Naive thymus-derived CD4-positive, alpha-beta T cell (primary cell): Measurements from ENCODE around the gene NUDT3. TPM values are rescaled to one million over a fixed set of nuclear protein-coding genes. Genes with fewer than 3 reads are reported as not detected.

Experiments used
- ATAC-seq: fragments of 150-1000 bp; cut with Tn5 transposase; 2 replicates; pipeline ENCODE4 v1.10.0; 2021; ENCODE audit warnings: mild to moderate bottlenecking, moderate library complexity
- CTCF ChIA-PET: fragments of 350-600 bp; sonication (Branson Sonifier 250); formaldehyde crosslinking; loops from one replicate; lab custom pipeline; 2021; ENCODE audit warnings: antibody characterized with exemption; lab: Charles Lee
- POLR2A ChIA-PET: fragments of 350-600 bp; sonication (Branson Sonifier 250); formaldehyde crosslinking; loops from one replicate; lab custom pipeline; 2021; ENCODE audit warnings: antibody characterized with exemption, inconsistent platforms; lab: Charles Lee
- DNase-seq, 9 donors: peaks; one replicate each; pipeline versions ENCODE4 v3.0.0 to v3.0.0-alpha.2; 2020 to 2022; ENCODE audit warnings: mixed read lengths in 1 of 9
- H3K27ac ChIP-seq: one replicate; pipeline ENCODE4 v1.7.0; 2013; ENCODE audit warnings: mild to moderate bottlenecking, low read depth, low read length, moderate library complexity
- H3K27me3 ChIP-seq, 2 donors: one replicate each; pipeline ENCODE4 v1.7.0; 2013; ENCODE audit warnings: low read length in 2 of 2, mild to moderate bottlenecking in 2 of 2, moderate library complexity in 2 of 2; ENCODE audit not compliant: control insufficient read depth in 2 of 2, insufficient read depth in 2 of 2
- H3K36me3 ChIP-seq, 3 experiments: 1 replicate in 2 of 3; 2 replicates in 1 of 3; pipeline ENCODE4 v1.7.0; 2013; ENCODE audit warnings: low read length in 3 of 3, mild to moderate bottlenecking in 3 of 3, moderate library complexity in 1 of 3; ENCODE audit not compliant: insufficient read depth in 3 of 3, control insufficient read depth in 2 of 3
- H3K4me1 ChIP-seq, 2 donors: one replicate each; pipeline ENCODE4 v1.7.0; 2013; ENCODE audit warnings: low read length in 2 of 2, mild to moderate bottlenecking in 2 of 2, moderate library complexity in 1 of 2; ENCODE audit not compliant: control insufficient read depth in 2 of 2, insufficient read depth in 2 of 2
- H3K4me3 ChIP-seq: 2 replicates; pipeline ENCODE4 v1.7.0; 2013; ENCODE audit warnings: mild to moderate bottlenecking, low read length
- H3K9me3 ChIP-seq, 3 experiments: 1 replicate in 2 of 3; 2 replicates in 1 of 3; pipeline ENCODE4 v1.7.0; 2013; ENCODE audit warnings: low read length in 3 of 3; ENCODE audit not compliant: control insufficient read depth in 2 of 3
- H3K27ac Mint-ChIP-seq, 9 donors: one replicate each; pipeline ENCODE4 v1.8.0; 2020 to 2022; ENCODE audit warnings: mixed read lengths in 9 of 9, mild to moderate bottlenecking in 8 of 9, moderate library complexity in 5 of 9, inconsistent platforms in 2 of 9
- H3K27me3 Mint-ChIP-seq, 5 donors: one replicate each; pipeline ENCODE4 v1.8.0; 2021 to 2022; ENCODE audit warnings: mixed read lengths in 5 of 5, mild to moderate bottlenecking in 1 of 5
- H3K36me3 Mint-ChIP-seq, 5 donors: one replicate each; pipeline ENCODE4 v1.8.0; 2020 to 2022; ENCODE audit warnings: mixed read lengths in 5 of 5, mild to moderate bottlenecking in 3 of 5, inconsistent platforms in 1 of 5
- H3K4me1 Mint-ChIP-seq, 7 donors: one replicate each; pipeline ENCODE4 v1.8.0; 2020 to 2022; ENCODE audit warnings: mixed read lengths in 7 of 7, mild to moderate bottlenecking in 3 of 7, inconsistent platforms in 1 of 7
- H3K4me3 Mint-ChIP-seq, 10 donors: one replicate each; pipeline ENCODE4 v1.8.0; 2020 to 2022; ENCODE audit warnings: mild to moderate bottlenecking in 10 of 10, mixed read lengths in 10 of 10, moderate library complexity in 6 of 10, inconsistent platforms in 2 of 10
- H3K9me3 Mint-ChIP-seq, 11 donors: one replicate each; pipeline ENCODE4 v1.8.0; 2020 to 2022; ENCODE audit warnings: mixed read lengths in 11 of 11, mild to moderate bottlenecking in 4 of 11, inconsistent platforms in 1 of 11, moderate library complexity in 1 of 11
- intact Hi-C, 2 donors: fragments of 100-400 bp; cut with micrococcal nuclease; formaldehyde crosslinking; loops; one replicate each; pipeline ENCODE4 v1.15.1; 2023
- polyA plus RNA-seq, 2 donors: library from polyadenylated mRNA; unstranded; fragments of 300-500 nt; fragmentation: Illumina TruSeq; gene quantifications; one replicate each; pipeline ENCODE4 v1.2.3, GENCODE V29; 2021
- total RNA-seq, 6 experiments: library from RNA in 5 of 6; stranded (reverse) in 5 of 6; gene quantifications; 1 replicate in 5 of 6; 2 replicates in 1 of 6; pipeline ENCODE4 v1.2.3 and lab custom pipeline; 2021 to 2026

Gene NUDT3
- total and polyA plus RNA-seq, 7 experiments from 2014 or later: 10.4 to 29.7 (median 23.4) TPM

- ChIA-PET CTCF (no interaction called here), POLR2A (no interaction called here)
- ATAC-seq (no peak), DNase-seq (no peak)
- peaks cover 0 to 27% (median 19%) of the 10 kb centered on the region in 5 donors for H3K36me3 Mint-ChIP-seq
- intact Hi-C loops: no loop called here
- H3K4me3 Mint-ChIP-seq: no peak overlapping the region
- H3K27ac Mint-ChIP-seq: peak overlapping the region in 2 of 9 donors; percentile 20 to 33
- H3K27me3 ChIP-seq: no peaks in the 10 kb centered on the region
- H3K4me3 ChIP-seq: no peak overlapping the region
- no peaks in the 10 kb centered on the region for H3K4me1 ChIP-seq
- peaks cover 0 to 25% (median 9%) of the 10 kb centered on the region in 7 donors for H3K4me1 Mint-ChIP-seq
- no peaks in the 10 kb centered on the region for H3K27me3 Mint-ChIP-seq
- H3K36me3 ChIP-seq: peaks cover 0 to 4% (median 0%) of the 10 kb centered on the region in 3 experiments
- no peak overlapping the region for H3K27ac ChIP-seq
- no peaks in the 10 kb centered on the region for H3K9me3 ChIP-seq
- H3K9me3 Mint-ChIP-seq: no peaks in the 10 kb centered on the region
Observed at GRCh38 chr6:34278833-34279232, 113.6 kb downstream of the NUDT3 start.

GRCh38 chr6:34277763-34278112, 114.7 kb downstream of the NUDT3 start:
- H3K36me3 Mint-ChIP-seq: peaks cover 0 to 25% (median 18%) of the 10 kb centered on the region in 5 donors
- H3K4me1 ChIP-seq: no peaks in the 10 kb centered on the region
- peaks cover 0 to 25% (median 9%) of the 10 kb centered on the region in 7 donors for H3K4me1 Mint-ChIP-seq
- intact Hi-C loops: no loop called here
- no peak for DNase-seq
- no peak overlapping the region for H3K4me3 Mint-ChIP-seq
- no peak for ATAC-seq
- H3K9me3 Mint-ChIP-seq: no peaks in the 10 kb centered on the region
- no peak overlapping the region for H3K27ac ChIP-seq
- H3K27me3 Mint-ChIP-seq: no peaks in the 10 kb centered on the region
- CTCF ChIA-PET: no interaction called here
- H3K9me3 ChIP-seq: no peaks in the 10 kb centered on the region
- POLR2A ChIA-PET: no interaction called here
- H3K36me3 ChIP-seq: peaks cover 0 to 4% (median 0%) of the 10 kb centered on the region in 3 experiments
- H3K27ac Mint-ChIP-seq: no peak overlapping the region
- H3K27me3 ChIP-seq: no peaks in the 10 kb centered on the region
- H3K4me3 ChIP-seq: no peak overlapping the region

GRCh38 chr6:34276881-34277762, 115.3 kb downstream of the NUDT3 start:
- Histone ChIP-seq H3K9me3 (no peaks in the 10 kb centered on the region), H3K27me3 (no peaks in the 10 kb centered on the region), H3K36me3 (peaks cover 0 to 2% (median 0%) of the 10 kb centered on the region in 3 experiments), H3K27ac (no peak overlapping the region), H3K4me1 (no peaks in the 10 kb centered on the region), H3K4me3 (no peak overlapping the region)
- DNase-seq (no peak), ATAC-seq (no peak)
- peaks cover 0 to 25% (median 9%) of the 10 kb centered on the region in 7 donors for H3K4me1 Mint-ChIP-seq
- peaks cover 0 to 21% (median 15%) of the 10 kb centered on the region in 5 donors for H3K36me3 Mint-ChIP-seq
- ChIA-PET POLR2A (no interaction called here), CTCF (no interaction called here)
- H3K9me3 Mint-ChIP-seq: no peaks in the 10 kb centered on the region
- H3K27ac Mint-ChIP-seq: peak overlapping the region in 1 of 9 donors; percentile 14
- H3K4me3 Mint-ChIP-seq: no peak overlapping the region
- no peaks in the 10 kb centered on the region for H3K27me3 Mint-ChIP-seq
- intact Hi-C loops: no loop called here

GRCh38 chr6:34276191-34276590, 116.3 kb downstream of the NUDT3 start:
- Histone ChIP-seq H3K9me3 (no peaks in the 10 kb centered on the region), H3K36me3 (no peaks in the 10 kb centered on the region), H3K27ac (no peak overlapping the region), H3K4me1 (no peaks in the 10 kb centered on the region), H3K4me3 (no peak overlapping the region), H3K27me3 (no peaks in the 10 kb centered on the region)
- Mint-ChIP-seq H3K4me3 (no peak overlapping the region), H3K27me3 (no peaks in the 10 kb centered on the region), H3K36me3 (peaks cover 0 to 18% (median 15%) of the 10 kb centered on the region in 5 donors), H3K4me1 (peaks cover 0 to 25% (median 8%) of the 10 kb centered on the region in 7 donors), H3K9me3 (no peaks in the 10 kb centered on the region), H3K27ac (peak overlapping the region in 4 of 9 donors; percentile 11 to 28 (median 14))
- intact Hi-C loops: no loop called here
- ATAC-seq: no peak
- ChIA-PET POLR2A (no interaction called here), CTCF (no interaction called here)
- DNase-seq: no peak

- H3K36me3 ChIP-seq: no peaks in the 10 kb centered on the region
- H3K27ac ChIP-seq: no peak overlapping the region
- no peak for ATAC-seq
- no peaks in the 10 kb centered on the region for H3K27me3 ChIP-seq
- DNase-seq: no peak
- ChIA-PET CTCF (no interaction called here), POLR2A (no interaction called here)
- Mint-ChIP-seq H3K27ac (peak overlapping the region in 2 of 9 donors; percentile 9 to 43), H3K36me3 (peaks cover 0 to 13% (median 7%) of the 10 kb centered on the region in 5 donors), H3K9me3 (no peaks in the 10 kb centered on the region), H3K4me1 (peaks cover 0 to 25% (median 8%) of the 10 kb centered on the region in 7 donors), H3K27me3 (no peaks in the 10 kb centered on the region), H3K4me3 (no peak overlapping the region)
- intact Hi-C loops: no loop called here
- no peaks in the 10 kb centered on the region for H3K9me3 ChIP-seq
- H3K4me3 ChIP-seq: no peak overlapping the region
- no peaks in the 10 kb centered on the region for H3K4me1 ChIP-seq
Observed at GRCh38 chr6:34275128-34275804, 117.2 kb downstream of the NUDT3 start.

GRCh38 chr6:34274129-34274528, 118.3 kb downstream of the NUDT3 start:
- Mint-ChIP-seq H3K9me3 (no peaks in the 10 kb centered on the region), H3K36me3 (peaks cover 0 to 3% (median under 1%) of the 10 kb centered on the region in 5 donors), H3K27ac (peak overlapping the region in 1 of 9 donors; percentile 22), H3K4me3 (no peak overlapping the region), H3K27me3 (no peaks in the 10 kb centered on the region), H3K4me1 (peaks cover 0 to 19% (median 3%) of the 10 kb centered on the region in 7 donors)
- CTCF ChIA-PET: no interaction called here
- ATAC-seq: no peak
- no peaks in the 10 kb centered on the region for H3K9me3 ChIP-seq
- H3K27ac ChIP-seq: no peak overlapping the region
- POLR2A ChIA-PET: no interaction called here
- no peak overlapping the region for H3K4me3 ChIP-seq
- H3K36me3 ChIP-seq: no peaks in the 10 kb centered on the region
- intact Hi-C loops: no loop called here
- no peak for DNase-seq
- no peaks in the 10 kb centered on the region for H3K4me1 ChIP-seq
- H3K27me3 ChIP-seq: no peaks in the 10 kb centered on the region
